ENCODE results near the gene TFAP2E. TPM values are rescaled to one million over a fixed set of nuclear protein-coding genes. Genes with fewer than 3 reads are reported as not detected.
A peak's percentile ranks its signal among the peaks of the same experiment; 100 is the strongest.

The TFAP2E gene
- total and polyA plus RNA-seq, 9 donors = 0.24 to 1.6 (median 1.1) TPM

DNA sequence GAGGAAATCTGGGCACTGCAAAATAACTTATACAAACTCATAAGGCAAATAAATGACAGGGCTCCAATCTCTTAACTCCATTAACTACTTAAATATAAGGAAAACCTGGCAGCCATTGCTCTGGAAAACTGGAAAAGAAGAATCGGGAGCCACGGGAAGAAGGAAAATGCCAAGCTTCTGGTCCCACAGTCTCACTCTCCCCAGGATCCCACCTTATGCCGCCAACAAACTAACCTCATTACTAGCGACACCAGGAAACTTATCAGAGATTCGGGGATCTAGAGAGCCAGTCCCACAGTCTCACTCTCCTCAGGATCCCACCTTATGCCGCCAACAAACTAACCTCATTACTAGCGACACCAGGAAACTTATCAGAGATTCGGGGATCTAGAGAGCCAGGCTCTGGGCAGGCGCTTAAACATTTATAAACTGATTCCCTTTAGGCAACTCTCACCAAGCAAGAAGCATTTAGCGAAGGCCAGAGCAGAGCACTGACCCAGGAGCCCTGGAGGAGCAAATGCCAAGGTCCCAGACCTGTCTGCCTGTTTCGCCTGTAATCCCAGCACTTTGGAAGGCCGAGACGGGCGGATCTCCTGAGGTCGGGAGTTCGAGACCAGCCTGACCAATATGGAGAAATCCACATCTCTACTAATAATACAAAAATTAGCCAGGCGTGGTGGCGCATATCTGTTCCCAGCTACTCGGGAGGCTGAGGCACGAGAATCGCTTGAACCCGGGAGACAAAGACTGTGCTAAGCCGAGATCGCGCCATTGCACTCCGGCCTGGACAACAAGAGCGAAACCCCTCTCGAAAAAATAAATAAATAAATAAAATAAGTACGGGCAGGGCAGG, 67.5 kb downstream of the TFAP2E start:
- Histone ChIP-seq H3K27me3 (no peaks in the 10 kb centered on the region), H3K36me3 (no peaks in the 10 kb centered on the region), H3K9me3 (no peaks in the 10 kb centered on the region), H3K4me1 (ENCODE audit: insufficient read depth) (no peaks in the 10 kb centered on the region), H3K4me3 (peak overlapping the region; percentile 60), H3K27ac (peak overlapping the region; percentile 54 to 77)
- no peak for TF ChIP-seq POLR2A (IDR thresholded peaks at IDR 0.05)
- TF ChIP-seq EP300 (IDR thresholded peaks at IDR 0.05) = no peak
- TF ChIP-seq, protein P1, sequence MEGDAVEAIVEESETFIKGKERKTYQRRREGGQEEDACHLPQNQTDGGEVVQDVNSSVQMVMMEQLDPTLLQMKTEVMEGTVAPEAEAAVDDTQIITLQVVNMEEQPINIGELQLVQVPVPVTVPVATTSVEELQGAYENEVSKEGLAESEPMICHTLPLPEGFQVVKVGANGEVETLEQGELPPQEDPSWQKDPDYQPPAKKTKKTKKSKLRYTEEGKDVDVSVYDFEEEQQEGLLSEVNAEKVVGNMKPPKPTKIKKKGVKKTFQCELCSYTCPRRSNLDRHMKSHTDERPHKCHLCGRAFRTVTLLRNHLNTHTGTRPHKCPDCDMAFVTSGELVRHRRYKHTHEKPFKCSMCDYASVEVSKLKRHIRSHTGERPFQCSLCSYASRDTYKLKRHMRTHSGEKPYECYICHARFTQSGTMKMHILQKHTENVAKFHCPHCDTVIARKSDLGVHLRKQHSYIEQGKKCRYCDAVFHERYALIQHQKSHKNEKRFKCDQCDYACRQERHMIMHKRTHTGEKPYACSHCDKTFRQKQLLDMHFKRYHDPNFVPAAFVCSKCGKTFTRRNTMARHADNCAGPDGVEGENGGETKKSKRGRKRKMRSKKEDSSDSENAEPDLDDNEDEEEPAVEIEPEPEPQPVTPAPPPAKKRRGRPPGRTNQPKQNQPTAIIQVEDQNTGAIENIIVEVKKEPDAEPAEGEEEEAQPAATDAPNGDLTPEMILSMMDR (IDR thresholded peaks at IDR 0.05) = no peak
- WGBS, 3 donors = 15 to 17% (median 15%) methylated on average over 29 of the region's 29 CpGs
- intact Hi-C loops (cut with DNase I) = no loop called here
- DNase-seq = peak in 1 of 5 donors; percentile 15

DNA sequence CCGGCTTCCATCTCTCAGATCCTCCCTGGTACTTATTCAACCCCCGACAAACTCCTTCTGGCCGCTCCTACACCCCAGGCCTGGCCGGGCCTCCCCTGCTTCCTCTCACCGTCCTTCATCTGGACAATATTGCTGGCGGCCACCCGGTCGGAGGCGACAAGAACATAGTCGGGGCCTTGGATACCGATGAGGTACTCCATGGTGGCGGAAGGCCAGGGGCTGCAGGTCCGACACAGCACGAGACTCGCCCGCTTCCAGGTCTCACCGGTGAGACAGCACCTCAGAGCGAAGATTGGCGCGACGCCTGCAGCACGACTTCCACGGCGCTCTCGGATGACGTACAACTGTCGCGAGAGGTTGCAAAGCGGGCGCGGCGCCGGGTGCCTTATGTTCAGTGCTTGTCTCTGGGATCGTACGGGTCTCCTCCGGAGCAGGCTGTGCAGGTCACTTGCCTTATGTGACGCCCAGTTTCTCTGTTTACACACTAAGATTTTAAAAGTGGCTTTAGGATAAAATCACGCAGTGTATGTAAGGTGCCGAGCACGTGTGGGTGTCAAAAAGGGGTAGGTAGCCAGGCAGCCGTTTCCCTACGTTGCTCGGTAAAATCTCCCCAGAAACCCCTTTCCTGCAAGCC, 68.2 kb downstream of the TFAP2E start, which contains the start of gene PSMB2:
TSS of gene PSMB2 (minus strand) at position 294 of the 634 bp plus-strand sequence. CDS start at position 200, 94 bp downstream.
- Histone ChIP-seq H3K9me3 (no peaks in the 10 kb centered on the region), H3K36me3 (no peaks in the 10 kb centered on the region), H3K27ac (peak within 1 kb of the TSS; percentile 54 to 77), H3K27me3 (no peaks in the 10 kb centered on the region), H3K4me3 (peak within 1 kb of the TSS; percentile 60), H3K4me1 (ENCODE audit: insufficient read depth) (no peaks in the 10 kb centered on the region)
- DNase-seq = peak; percentile 92 to 97 (median 95)
- 0% methylated on average over 42 to 43 of the region's 43 CpGs for WGBS, 3 donors
- intact Hi-C loops (cut with DNase I) = no loop called here
- TF ChIP-seq, protein P1 (IDR thresholded peaks at IDR 0.05) = no peak
- TF ChIP-seq POLR2A (IDR thresholded peaks at IDR 0.05) = peak; percentile 73

DNA sequence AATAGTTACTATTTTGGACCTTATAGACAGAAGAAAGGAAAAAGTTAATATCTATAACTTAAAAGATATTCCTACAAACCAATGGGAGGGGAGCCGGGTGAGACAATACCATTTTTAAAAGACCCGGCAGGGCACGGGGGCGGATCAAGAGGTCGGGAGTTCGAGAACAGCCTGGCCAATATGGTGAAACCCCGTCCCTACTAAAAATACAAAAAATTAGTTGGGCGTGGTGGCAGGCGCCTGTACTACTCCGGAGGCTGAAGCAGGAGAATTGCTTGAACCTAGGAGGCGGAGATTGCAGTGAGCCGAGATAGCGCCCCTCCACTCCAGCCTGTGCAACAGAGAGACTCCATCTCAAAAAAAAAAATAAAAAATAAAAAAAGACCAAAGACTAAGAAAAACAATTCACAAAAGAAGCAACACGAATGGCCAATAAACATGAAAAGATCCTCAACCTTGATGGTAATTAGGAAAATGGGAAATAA, 69.4 kb downstream of the TFAP2E start:
- 28 to 39% (median 35%) methylated on average over 14 of the region's 14 CpGs for WGBS, 3 donors
- Histone ChIP-seq H3K27me3 (no peaks in the 10 kb centered on the region), H3K4me3 (peak overlapping the region; percentile 60), H3K9me3 (no peaks in the 10 kb centered on the region), H3K36me3 (no peaks in the 10 kb centered on the region), H3K27ac (no peak overlapping the region), H3K4me1 (ENCODE audit: insufficient read depth) (no peaks in the 10 kb centered on the region)
- peak in 2 of 5 donors; percentile 20 to 36 for DNase-seq
- intact Hi-C loops (cut with DNase I) = no loop called here
- TF ChIP-seq, protein P1 (IDR thresholded peaks at IDR 0.05) = no peak
- no peak for TF ChIP-seq EP300 (IDR thresholded peaks at IDR 0.05)
- TF ChIP-seq POLR2A (IDR thresholded peaks at IDR 0.05) = no peak

DNA sequence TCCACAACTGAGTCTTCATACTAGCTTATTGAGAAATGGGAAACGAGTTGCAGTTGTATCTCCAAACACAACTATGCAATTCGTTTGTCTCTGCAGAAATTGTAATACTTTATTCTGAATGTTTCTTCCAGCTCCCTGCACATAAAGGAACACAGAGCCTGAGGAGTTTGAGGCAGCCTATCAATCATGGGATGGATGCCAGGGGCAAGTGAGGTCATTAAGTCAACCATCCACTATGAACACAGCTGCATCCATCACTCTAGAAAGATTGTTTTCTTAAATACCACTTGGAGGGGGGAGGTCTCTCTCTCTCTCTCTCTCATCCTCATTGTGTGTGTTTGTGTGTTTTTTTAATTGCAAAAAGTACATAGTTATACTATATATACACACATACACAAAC, 71.1 kb downstream of the TFAP2E start:
- Histone ChIP-seq H3K4me3 (no peak overlapping the region), H3K27me3 (no peaks in the 10 kb centered on the region), H3K4me1 (ENCODE audit: insufficient read depth) (no peaks in the 10 kb centered on the region), H3K27ac (no peak overlapping the region), H3K9me3 (no peaks in the 10 kb centered on the region), H3K36me3 (no peaks in the 10 kb centered on the region)
- intact Hi-C loops (cut with DNase I) = no loop called here
- 18 to 36% (median 23%) methylated on average over 2 of the region's 2 CpGs for WGBS, 3 donors
- DNase-seq = no peak
- TF ChIP-seq, protein P1 (IDR thresholded peaks at IDR 0.05) = no peak
- no peak for TF ChIP-seq EP300 (IDR thresholded peaks at IDR 0.05)
- TF ChIP-seq POLR2A (IDR thresholded peaks at IDR 0.05) = no peak

Other genes with a start within 250 kb of the TFAP2E start
- 10 to 100 TPM; 32.5 to 66.7 (median 42.7) TPM for gene KIAA0319L, start 15.9 kb upstream of the TFAP2E start, total RNA-seq
- gene KIAA0319L, start 15.9 kb upstream of the TFAP2E start, polyA plus RNA-seq = 10 to 100 TPM; 18.2 to 78.3 TPM
- 10 to 100 TPM; 15.4 to 36.2 (median 28.2) TPM for gene NCDN, start 15.5 kb upstream of the TFAP2E start, total RNA-seq
- gene NCDN, start 15.5 kb upstream of the TFAP2E start, polyA plus RNA-seq = 10 to 100 TPM in 1 of 2 donors, 1 to 10 TPM in 1; 5.9 to 13.6 TPM
- 10 to 100 TPM; 16.7 to 39.8 (median 36.9) TPM for gene PSMB2, start 68.2 kb downstream of the TFAP2E start, total RNA-seq
- 10 to 100 TPM; 32.0 to 88.7 TPM for gene PSMB2, start 68.2 kb downstream of the TFAP2E start, polyA plus RNA-seq
- gene C1orf216, start 145.6 kb downstream of the TFAP2E start, total RNA-seq = 10 to 100 TPM in 5 of 7 donors, 1 to 10 TPM in 2; 8.0 to 13.8 (median 12.1) TPM
- 10 to 100 TPM in 1 of 2 donors, 1 to 10 TPM in 1; 6.5 to 20.0 TPM for gene C1orf216, start 145.6 kb downstream of the TFAP2E start, polyA plus RNA-seq
- 1 to 10 TPM in 1 of 7 donors, under 1 TPM in 4, not detected in 2; 0.05 to 1.8 (median 0.20) TPM for gene CLSPN, start 196.7 kb downstream of the TFAP2E start, total RNA-seq
- under 1 TPM; 0.15 to 0.60 TPM for gene CLSPN, start 196.7 kb downstream of the TFAP2E start, polyA plus RNA-seq
- 10 to 100 TPM in 3 of 7 donors, 1 to 10 TPM in 4; 6.5 to 14.3 (median 9.9) TPM for gene AGO4, start 234.7 kb downstream of the TFAP2E start, total RNA-seq
- gene AGO4, start 234.7 kb downstream of the TFAP2E start, polyA plus RNA-seq = 1 to 10 TPM; 6.7 to 10.0 TPM

Measured in ovary (tissue), 9 donors.